Activated T-cell treated with anti-CD3 and anti-CD28 coated beads for 1 hour (primary cell): ENCODE results near the gene BTBD18.
"Not testable (repeated sequence)": the region's sequence is repeated elsewhere in the genome, so short reads cannot be mapped to it uniquely, and the experiment has no call there.

Source experiments
- DNase-seq: peaks from one replicate; pipeline ENCODE4 v3.0.0-alpha.2; 2020; ENCODE audit warnings: low read depth

The BTBD18 gene

DNA sequence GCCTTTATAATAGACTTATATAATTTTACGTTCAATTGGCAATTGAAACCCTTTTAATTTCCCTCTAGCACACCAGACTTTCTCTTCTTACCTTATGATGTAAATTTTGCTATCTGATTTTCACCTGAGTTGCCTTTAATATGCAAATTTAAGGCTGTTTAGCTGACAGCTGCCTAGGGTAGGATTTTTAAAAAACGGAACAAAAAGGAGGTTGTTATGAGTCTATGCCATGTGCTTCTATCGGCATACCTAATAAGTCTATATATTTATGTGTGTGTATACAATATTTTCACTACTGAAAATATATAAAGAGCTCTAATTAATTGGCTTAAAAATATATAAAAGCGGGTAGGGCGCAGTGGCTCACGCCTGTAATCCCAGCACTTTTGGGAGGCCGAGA lies 22.1 kb downstream of the BTBD18 start:
- DNase-seq, result no peak

DNA sequence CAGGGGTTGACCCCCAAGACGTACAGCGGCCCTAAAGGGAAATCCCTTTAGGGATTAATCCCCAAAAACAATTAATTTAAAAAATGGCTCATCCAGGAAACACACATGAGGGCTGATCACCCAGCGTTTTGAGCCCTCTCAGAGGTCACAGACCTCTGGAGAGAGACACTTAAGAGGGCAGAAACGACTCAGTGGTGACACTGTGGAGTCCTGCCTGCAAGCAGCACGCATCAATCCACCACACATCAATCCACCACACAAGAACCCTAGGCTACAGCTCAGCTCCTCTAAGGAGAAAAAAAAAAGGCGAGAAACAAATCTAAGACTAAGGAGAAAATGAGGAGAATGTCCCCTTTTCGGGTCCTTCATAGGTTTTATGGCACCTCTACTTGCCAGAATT lies 22.8 kb downstream of the BTBD18 start:
- no peak for DNase-seq

DNA sequence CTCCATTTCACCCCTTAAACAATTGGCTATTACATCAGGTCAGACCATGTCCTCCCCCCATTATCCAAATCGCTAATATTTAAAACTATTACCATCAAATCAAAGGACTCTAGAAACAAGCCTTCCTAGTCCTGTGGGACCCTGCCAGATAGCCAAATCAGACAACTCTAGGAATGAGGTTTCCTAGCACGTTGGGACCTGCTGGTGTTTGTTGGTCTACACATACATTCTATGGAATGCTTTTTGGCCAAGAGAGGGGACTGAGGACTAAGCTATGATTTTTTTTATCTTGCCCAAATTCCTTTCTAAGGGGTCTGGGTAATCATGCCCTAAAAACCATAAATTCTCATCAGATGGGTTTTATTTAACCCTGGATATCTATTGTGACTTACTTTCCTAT lies 24.4 kb downstream of the BTBD18 start:
- no peak for DNase-seq

DNA sequence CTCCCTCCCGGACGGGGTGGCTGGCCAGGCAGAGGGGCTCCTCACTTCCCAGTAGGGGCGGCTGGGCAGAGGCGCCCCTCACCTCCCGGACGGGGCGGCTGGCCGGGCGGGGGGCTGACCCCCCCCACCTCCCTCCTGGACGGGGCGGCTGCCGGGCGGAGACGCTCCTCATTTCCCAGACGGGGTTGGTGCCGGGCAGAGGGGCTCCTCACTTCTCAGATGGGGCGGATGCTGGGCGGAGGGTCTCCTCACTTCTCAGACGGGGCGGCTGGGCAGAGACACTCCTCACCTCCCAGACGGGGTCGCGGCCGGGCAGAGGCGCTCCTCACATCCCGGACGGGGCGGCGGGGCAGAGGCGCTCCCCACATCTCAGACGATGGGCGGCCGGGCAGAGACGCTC lies 34.9 kb downstream of the BTBD18 start:
- DNase-seq, result not testable (repeated sequence)

DNA sequence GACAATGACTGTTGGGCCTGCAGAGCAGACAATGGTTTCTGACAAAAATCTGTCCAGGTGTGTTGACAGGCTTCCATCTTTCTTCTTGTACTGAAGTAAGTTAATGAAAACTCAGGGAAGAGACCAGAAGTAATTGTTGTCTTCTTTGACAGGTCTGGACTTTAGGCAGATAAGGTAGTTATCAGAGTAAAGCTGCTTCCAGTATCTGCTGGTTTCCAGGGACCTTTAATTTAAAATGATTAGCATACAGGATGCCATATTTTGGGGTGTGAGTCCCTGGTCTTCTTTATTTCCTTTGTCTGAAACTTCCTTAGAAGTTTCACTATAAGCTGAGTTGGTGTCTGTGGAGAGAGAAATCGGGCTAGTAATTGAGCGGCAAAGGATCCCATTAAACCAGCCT lies 37.8 kb downstream of the BTBD18 start:
- no peak for DNase-seq

DNA sequence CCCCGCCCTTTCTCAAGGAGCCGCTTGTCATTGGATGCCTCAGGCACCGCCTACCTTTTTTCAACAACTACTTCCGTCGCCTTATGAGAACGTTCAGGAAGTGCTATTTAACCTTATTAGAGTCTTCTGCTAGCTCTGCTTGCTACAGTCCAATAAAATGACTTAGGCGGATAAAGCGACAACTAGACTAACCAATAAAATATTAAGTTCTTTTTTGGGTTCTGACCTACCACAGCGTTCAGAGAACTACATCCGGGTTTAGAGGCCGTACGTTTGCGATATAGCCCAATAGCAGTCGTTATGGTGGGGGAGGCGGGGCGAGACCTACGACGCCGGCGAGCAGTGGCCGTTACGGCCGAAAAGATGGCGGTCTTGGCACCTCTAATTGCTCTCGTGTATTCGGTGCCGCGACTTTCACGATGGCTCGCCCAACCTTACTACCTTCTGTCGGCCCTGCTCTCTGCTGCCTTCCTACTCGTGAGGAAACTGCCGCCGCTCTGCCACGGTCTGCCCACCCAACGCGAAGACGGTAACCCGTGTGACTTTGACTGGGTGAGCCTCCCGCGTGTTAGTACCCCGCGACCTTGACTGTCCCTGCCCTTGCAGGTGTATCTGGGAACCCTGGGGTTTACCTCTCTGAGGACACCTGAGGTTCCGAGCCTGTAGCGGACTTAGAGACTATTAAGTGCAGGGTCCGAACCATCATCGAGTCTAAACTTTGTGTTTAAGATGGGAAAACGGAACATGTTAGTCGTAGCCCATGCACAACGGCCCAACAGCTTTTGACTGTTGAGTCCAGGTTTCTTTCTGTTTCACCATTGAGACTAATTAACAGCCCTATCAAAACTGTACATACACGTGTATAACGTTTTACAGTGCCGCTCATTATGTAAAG lies 39.1 kb downstream of the BTBD18 start, which contains the start of gene TMX2:
Gene TMX2, plus strand, starts transcription at position 338 of the 895 bp plus-strand sequence. Its CDS starts 26 bp downstream, at position 364.
- DNase-seq, result peak; percentile 81

DNA sequence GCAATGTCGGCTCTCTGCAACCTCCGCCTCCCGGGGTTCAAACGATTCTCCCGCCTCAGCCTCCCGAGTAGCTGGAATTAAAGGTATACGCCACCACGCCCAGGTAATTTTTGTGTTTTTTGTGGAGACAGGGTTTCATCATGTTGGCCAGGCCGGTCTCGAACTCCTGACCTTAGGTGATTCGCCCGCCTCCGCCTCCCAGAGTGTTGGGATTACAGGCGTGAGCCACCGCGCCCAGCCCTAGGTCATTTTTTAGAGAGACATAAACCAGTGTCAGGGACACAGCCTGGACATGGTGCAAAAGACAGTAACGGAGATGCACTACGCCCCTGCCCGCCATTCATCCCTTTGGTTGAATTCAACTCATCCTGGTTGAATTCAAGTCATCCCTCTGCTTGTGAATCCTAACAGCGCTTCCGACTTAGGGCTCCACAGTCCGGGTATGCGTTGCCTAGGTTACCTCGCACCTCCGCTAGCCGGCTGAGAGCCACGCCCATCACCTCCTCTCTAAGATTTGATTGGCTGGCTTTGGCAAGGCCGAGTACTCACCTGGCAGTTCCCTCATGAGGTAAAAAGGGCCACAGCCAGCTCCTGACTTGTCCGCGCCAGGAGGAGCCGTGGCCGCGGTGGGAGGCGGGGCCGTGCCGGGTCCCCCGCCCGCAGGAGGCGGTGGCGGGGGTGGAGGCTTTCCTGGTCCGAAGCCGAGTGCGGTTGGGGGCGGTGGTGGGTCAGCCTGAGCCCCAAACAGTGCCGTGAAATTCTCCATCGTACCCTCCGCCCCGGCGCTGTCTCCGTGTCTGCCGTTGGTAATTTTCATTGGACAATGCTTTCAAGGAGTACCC lies 40.0 kb downstream of the BTBD18 start, which contains the start of gene MED19:
Gene MED19, minus strand, starts transcription at position 802 of the 842 bp plus-strand sequence. Its CDS starts 36 bp downstream, at position 766.
- peak; percentile 57 for DNase-seq

DNA sequence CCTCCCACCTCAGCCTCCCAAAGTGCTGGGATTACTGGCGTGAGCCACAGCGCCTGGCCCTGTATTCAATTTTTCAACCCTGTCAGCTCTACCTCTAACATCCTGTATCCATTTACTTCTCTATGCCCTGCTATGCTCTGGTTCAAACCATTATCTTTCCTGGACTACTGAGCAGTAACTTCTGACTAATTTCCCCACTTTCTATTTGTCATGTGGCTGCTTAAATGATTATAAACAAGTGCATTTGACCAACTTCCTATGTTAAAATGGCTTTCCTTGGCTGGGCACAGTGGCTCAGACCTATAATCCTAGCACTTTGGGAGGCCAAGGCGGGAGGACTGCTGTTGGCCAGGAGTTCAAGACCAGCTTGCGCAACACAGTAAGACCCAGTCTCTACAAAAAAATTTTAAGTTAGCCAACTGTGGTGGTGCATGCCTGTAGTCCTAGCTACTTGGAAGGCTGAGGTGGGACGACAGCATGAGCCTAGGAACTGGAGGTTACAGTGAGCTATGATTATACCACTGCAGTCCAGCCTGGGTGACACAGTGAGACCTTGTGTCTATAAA lies 41.7 kb downstream of the BTBD18 start:
- DNase-seq, result no peak

DNA sequence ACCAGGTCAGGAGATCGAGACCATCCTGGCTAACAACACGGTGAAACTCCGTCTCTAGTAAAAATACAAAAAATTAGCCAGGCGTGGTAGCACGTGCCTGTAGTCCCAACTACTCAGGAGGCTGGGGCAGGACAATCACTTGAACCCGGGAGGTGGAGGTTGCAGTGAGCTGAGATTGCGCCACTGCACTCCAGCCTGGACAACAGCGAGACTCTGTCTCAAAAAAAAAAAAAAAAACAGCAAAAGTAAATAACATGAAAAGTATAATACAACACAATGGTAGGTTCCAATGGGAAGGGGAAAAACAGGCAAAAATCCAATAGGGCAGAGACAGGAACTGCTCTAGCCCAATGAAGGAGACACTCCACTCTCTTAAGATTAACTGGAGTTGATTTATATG lies 46.2 kb downstream of the BTBD18 start:
- DNase-seq, result not testable (repeated sequence)

DNA sequence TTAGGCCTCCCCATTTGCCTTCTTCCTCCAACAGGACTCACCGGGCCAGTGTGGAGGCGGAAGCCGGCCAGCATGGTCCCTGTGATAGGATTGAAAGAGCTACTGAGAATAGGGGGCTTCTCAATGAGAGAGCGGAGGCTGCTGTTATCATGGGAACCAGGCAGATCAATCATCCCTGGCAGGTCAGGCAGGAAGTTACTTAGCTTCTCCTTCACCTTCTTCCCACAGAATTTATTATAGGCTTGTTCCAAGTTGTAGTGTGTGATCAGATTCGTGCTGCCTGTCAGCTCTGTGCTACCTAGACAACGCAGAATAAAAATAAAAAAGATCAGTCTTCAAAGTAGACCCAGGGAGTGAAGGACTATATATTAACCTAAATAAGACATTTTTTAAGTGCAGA lies 46.7 kb downstream of the BTBD18 start:
- DNase-seq, result no peak

DNA sequence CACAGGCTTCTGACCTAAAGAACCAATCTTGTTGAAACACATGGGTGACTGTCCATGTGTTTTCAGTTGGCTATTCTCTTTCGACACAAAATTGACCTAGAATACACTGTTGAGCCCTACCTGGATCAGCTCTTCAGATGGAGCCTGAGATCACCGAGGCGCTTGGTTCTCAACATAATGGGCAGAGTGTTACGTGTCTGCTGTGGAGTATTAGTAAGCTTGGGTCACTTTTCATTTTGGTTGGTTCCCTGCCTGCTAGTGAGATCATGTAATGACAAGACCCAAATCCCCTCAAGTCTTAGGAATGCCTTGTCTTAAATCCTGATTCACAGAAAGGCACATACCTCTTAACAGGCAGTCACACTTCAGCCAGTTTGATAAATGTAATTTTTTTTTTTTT lies 48.3 kb downstream of the BTBD18 start:
- no peak for DNase-seq

DNA sequence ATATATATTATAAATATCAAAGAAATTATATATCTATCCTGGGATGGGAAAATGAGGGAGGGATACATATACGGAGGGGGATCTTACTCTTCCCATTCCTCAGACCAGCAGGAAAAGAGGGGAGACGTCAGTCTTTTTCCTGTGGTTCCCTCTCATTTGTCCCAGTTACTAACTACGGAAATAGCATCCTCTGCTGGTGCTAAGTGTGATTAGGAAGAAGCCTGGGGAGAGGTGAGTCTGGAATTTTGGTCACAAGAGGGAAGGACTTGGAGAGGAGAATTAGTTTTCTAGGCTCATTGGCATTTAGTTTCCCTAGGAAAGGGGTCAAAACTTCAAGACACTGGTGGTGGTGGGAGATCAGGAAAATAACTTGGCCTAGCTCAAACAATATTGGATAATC lies 51.2 kb downstream of the BTBD18 start:
- no peak for DNase-seq

DNA sequence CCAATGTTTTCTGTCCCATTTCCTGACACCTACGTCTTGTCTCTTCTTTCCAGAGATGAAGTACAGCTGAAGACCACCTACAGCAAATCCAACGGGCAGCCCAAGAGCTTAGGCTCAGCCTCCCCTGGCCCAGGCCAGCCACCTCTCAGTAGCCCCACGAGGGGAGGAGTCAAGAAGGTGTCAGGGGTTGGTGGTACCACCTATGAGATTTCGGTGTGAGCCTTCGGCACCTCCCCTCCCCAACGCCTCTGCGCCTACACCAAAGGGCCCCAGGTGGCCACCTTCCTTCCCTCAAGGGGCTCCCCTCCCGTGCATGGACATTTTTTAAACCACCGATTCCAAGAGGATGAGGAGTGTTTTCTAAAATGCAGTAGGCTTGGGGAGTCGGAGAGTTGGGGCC lies 51.8 kb downstream of the BTBD18 start:
- no peak for DNase-seq

DNA sequence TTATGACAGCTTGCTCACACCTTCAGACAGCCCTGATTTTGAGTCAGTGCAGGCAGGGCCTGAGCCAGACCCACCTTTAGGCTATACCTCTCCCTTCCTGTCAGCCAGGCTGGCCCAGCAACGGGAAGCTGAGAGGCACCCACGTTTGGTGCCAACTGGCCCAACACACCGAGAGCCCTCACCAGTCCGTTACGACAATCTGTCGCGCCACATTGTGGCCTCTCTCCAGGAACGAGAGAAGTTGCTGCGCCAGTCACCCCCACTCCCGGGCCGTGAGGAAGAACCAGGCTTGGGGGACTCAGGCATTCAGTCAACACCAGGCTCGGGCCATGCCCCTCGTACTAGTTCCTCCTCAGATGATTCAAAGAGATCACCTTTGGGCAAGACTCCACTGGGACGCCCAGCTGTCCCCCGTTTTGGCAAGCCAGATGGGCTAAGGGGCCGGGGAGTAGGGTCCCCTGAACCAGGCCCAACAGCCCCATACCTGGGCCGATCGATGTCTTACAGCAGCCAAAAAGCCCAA lies 52.7 kb downstream of the BTBD18 start:
- no peak for DNase-seq
